GM12891 (cell line): Measurements from ENCODE around the gene SURF4.

Source experiments
- POLR2A ChIP-seq: IDR thresholded peaks from 2 replicates; pipeline ENCODE4 v1.6.1; 2011; ENCODE audit warnings: low read depth, low read length, control low read depth
- POLR2AphosphoS5 ChIP-seq: IDR thresholded peaks from 2 replicates; pipeline ENCODE4 v1.6.1; 2011; ENCODE audit warnings: low read depth, low read length, control low read depth
- POU2F2 ChIP-seq: IDR thresholded peaks from 2 replicates; pipeline ENCODE4 v1.6.1; 2011; ENCODE audit warnings: low read depth, mild to moderate bottlenecking, control low read depth, low read length, moderate library complexity
- TAF1 ChIP-seq: IDR thresholded peaks from 2 replicates; pipeline ENCODE4 v1.6.1; 2011; ENCODE audit warnings: low read depth, low read length, control low read depth

- peak; percentile 88; the same call in 1 of the 2 replicates for TF ChIP-seq POLR2AphosphoS5
- peak; percentile 83 for TF ChIP-seq POLR2A
- TF ChIP-seq TAF1 = no peak
- no peak; the same call in none of the 2 replicates for TF ChIP-seq POU2F2
These were observed 23.8 kb downstream of the SURF4 start for GRCh38 chr9:133351908-133352634.
